ENCODE results near the gene SEPTIN12.

The SEPTIN12 gene

GRCh38 chr16:4803401-4803844 is 15.3 kb upstream of the SEPTIN12 start:
- no peak for DNase-seq

GRCh38 chr16:4802659-4803287 is 14.6 kb upstream of the SEPTIN12 start:
- peak; percentile 78 to 99 (median 96) for DNase-seq

GRCh38 chr16:4801962-4802658 is 14.0 kb upstream of the SEPTIN12 start, which contains the start of gene ROGDI:
Gene ROGDI (minus strand): TSS chr16:4802633. CDS start chr16:4802571, 62 bp downstream.
- DNase-seq = peak in 50 of 58 donors; percentile 23 to 73 (median 54)

GRCh38 chr16:4801051-4801961 is 13.2 kb upstream of the SEPTIN12 start:
- peak in 3 of 58 donors; percentile 25 to 62 (median 52) for DNase-seq

GRCh38 chr16:4800290-4801041 is 12.3 kb upstream of the SEPTIN12 start:
- peak in 54 of 58 donors; percentile 8 to 90 (median 69) for DNase-seq

- no peak for DNase-seq
Measured at GRCh38 chr16:4799171-4799855, 11.2 kb upstream of the SEPTIN12 start.

GRCh38 chr16:4798456-4798855 is 10.3 kb upstream of the SEPTIN12 start:
- DNase-seq = no peak

GRCh38 chr16:4797805-4798252 is 9.7 kb upstream of the SEPTIN12 start:
- DNase-seq = no peak

GRCh38 chr16:4796982-4797804 is 9.0 kb upstream of the SEPTIN12 start:
- DNase-seq = no peak

- no peak for DNase-seq
Measured at GRCh38 chr16:4795828-4796572, 7.9 kb upstream of the SEPTIN12 start.

GRCh38 chr16:4795181-4795827 is 7.2 kb upstream of the SEPTIN12 start, which contains the start of gene SMIM22:
Gene SMIM22 (plus strand): TSS chr16:4795369. CDS start chr16:4795735, 366 bp downstream.
- DNase-seq = peak in 4 of 58 donors; percentile 3 to 33 (median 20)

GRCh38 chr16:4792951-4793513 is 4.9 kb upstream of the SEPTIN12 start:
- DNase-seq = no peak

GRCh38 chr16:4790871-4791270 is 2.7 kb upstream of the SEPTIN12 start:
- no peak for DNase-seq

- no peak for DNase-seq
Measured at GRCh38 chr16:4790261-4790660, 2.1 kb upstream of the SEPTIN12 start.

GRCh38 chr16:4788910-4789309 is 765 bp upstream of the SEPTIN12 start:
- no peak for DNase-seq

- DNase-seq = no peak
Measured at GRCh38 chr16:4788489-4788889, 344 bp upstream of the SEPTIN12 start.

GRCh38 chr16:4787068-4787467 is 1.1 kb downstream of the SEPTIN12 start:
- DNase-seq = no peak

All from anterior cingulate cortex (tissue), 58 donors.